Fibroblast of lung (primary cell): Measurements from ENCODE around the gene SLC16A5. TPM values are rescaled to one million over a fixed set of nuclear protein-coding genes. Genes with fewer than 3 reads are reported as not detected.

Experiments
- DNase-seq, 2 donors: peaks; one replicate each; pipeline versions ENCODE4 v3.0.0 to v3.0.0-alpha.2; 2010; ENCODE audit warnings: low read depth in 2 of 2
- H2AFZ ChIP-seq: 2 replicates; pipeline ENCODE4 v1.5.1; 2012; ENCODE audit warnings: low read length, control low read depth, inconsistent platforms
- H3K27ac ChIP-seq: 2 replicates; pipeline ENCODE4 v1.5.1; 2011; ENCODE audit warnings: low read length, control low read depth; ENCODE audit not compliant: insufficient read depth
- H3K27me3 ChIP-seq: 2 replicates; pipeline ENCODE4 v1.5.1; 2011; ENCODE audit warnings: mild to moderate bottlenecking, low read length; ENCODE audit not compliant: control insufficient read depth, insufficient read depth
- H3K36me3 ChIP-seq: 2 replicates; pipeline ENCODE4 v1.5.1; 2011; ENCODE audit warnings: low read length; ENCODE audit not compliant: control insufficient read depth, insufficient read depth
- H3K4me1 ChIP-seq: 2 replicates; pipeline ENCODE4 v1.5.1; 2011; ENCODE audit warnings: low read length; ENCODE audit not compliant: control insufficient read depth, insufficient read depth; ENCODE audit errors: extremely low read depth
- H3K4me2 ChIP-seq: 2 replicates; pipeline ENCODE4 v1.5.1; 2011; ENCODE audit warnings: low read length, control low read depth; ENCODE audit not compliant: insufficient read depth; ENCODE audit errors: extremely low read depth
- H3K4me3 ChIP-seq, 4 experiments: fragments of 200-600 bp in 1 of 4; sonication (generic) in 1 of 4; replicated peaks in 1 of 4; 2 replicates each; pipeline ENCODE4 v1.5.1; 2011 to 2016; ENCODE audit warnings: low read length in 4 of 4, low read depth in 3 of 4, mild to moderate bottlenecking in 3 of 4, control low read depth in 2 of 4, inconsistent platforms in 1 of 4, mixed read lengths in 1 of 4; ENCODE audit not compliant: insufficient read depth in 1 of 4; ENCODE audit errors: control extremely low read depth in 1 of 4
- H3K79me2 ChIP-seq: 2 replicates; pipeline ENCODE4 v1.5.1; 2012; ENCODE audit warnings: mild to moderate bottlenecking, low read length, inconsistent platforms; ENCODE audit not compliant: control insufficient read depth, insufficient read depth
- H3K9ac ChIP-seq: 2 replicates; pipeline ENCODE4 v1.5.1; 2011; ENCODE audit warnings: mild to moderate bottlenecking, low read length, control low read depth; ENCODE audit not compliant: insufficient read depth
- H3K9me3 ChIP-seq: 2 replicates; pipeline ENCODE4 v1.5.1; 2012; ENCODE audit warnings: low read depth, low read length; ENCODE audit not compliant: control insufficient read depth, insufficient read depth
- H4K20me1 ChIP-seq: 2 replicates; pipeline ENCODE4 v1.5.1; 2011; ENCODE audit warnings: low read length; ENCODE audit not compliant: control insufficient read depth, insufficient read depth; ENCODE audit errors: extremely low read depth
- EZH2 ChIP-seq: IDR thresholded peaks from 2 replicates; pipeline ENCODE4 v1.5.1; 2012; ENCODE audit warnings: low read length, control low read depth, mild to moderate bottlenecking; ENCODE audit errors: missing control alignments
- polyA plus RNA-seq, 2 donors: library from polyadenylated mRNA; depleted of rRNA in 1 of 2; stranded (reverse) in 1 of 2; unstranded in 1 of 2; fragments of >200 nt; gene quantifications; 2 replicates each; pipeline ENCODE4 v1.2.1, GENCODE V29; 2011 to 2012; ENCODE audit warnings: missing spikeins in 1 of 2
- total RNA-seq: library from RNA; depleted of rRNA; stranded (reverse); fragments of >200 nt; gene quantifications from 2 replicates; pipeline ENCODE4 v1.2.1, GENCODE V29; 2014
- TF ChIP-seq, protein P1 (sequence below), 2 donors: IDR thresholded peaks in 1 of 2; conservative IDR thresholded peaks in 1 of 2; 1 replicate in 1 of 2; 2 replicates in 1 of 2; pipeline ENCODE4 v1.5.1; 2011 to 2012; ENCODE audit warnings: low read length in 2 of 2, control low read depth in 1 of 2, inconsistent platforms in 1 of 2, low read depth in 1 of 2, mild to moderate bottlenecking in 1 of 2

SLC16A5 gene
- total and polyA plus RNA-seq, 2 donors (not counting 1 experiment from before 2014, with no cell fraction given): 1.5 to 8.4 TPM

DNA sequence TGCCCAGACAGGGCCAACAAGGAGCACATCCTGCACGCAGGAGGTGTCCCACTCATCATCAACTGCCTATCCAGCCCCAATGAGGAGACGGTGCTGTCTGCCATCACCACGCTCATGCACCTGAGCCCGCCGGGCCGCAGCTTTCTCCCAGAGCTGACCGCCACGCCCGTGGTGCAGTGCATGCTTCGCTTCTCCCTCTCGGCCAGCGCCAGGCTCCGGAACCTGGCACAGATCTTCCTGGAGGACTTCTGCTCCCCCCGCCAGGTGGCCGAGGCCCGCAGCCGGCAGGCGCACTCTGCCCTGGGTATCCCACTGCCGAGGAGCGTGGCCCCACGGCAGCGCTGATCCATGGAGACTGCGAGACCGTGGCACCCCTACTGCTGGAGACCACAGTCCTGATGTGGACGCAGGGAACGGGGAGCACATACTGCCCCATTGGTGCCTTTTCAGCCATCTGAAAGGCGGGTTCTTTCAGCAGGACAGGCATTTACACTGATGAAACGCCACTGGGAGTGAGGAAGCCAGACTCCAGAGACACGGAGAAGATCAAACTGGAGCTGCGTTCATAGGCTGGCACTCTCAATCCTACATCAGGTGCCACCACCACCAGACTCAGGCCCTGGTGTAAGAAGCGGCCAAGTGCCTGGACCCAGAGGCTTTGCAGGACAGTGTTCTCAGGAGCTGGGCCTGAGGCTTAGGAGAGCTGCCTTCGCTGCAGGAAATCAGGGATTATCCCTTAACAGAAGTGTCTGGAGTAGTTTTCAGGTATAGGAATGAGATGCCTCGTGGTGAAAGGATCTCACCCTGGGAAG lies 41.1 kb downstream of the SLC16A5 start:
- H3K27ac ChIP-seq: no peak overlapping the region
- no peaks in the 10 kb centered on the region for H3K4me1 ChIP-seq
- no peak overlapping the region for H3K4me3 ChIP-seq
- no peak overlapping the region for H3K9ac ChIP-seq
- H3K79me2 ChIP-seq: no peaks in the 10 kb centered on the region
- H3K9me3 ChIP-seq: no peaks in the 10 kb centered on the region
- H3K27me3 ChIP-seq: no peaks in the 10 kb centered on the region
- H3K4me2 ChIP-seq: no peak overlapping the region
- H4K20me1 ChIP-seq: no peaks in the 10 kb centered on the region
- DNase-seq: no peak
- no peak overlapping the region for H2AFZ ChIP-seq
- H3K36me3 ChIP-seq: peaks cover 12% of the 10 kb centered on the region
- TF ChIP-seq, protein P1, sequence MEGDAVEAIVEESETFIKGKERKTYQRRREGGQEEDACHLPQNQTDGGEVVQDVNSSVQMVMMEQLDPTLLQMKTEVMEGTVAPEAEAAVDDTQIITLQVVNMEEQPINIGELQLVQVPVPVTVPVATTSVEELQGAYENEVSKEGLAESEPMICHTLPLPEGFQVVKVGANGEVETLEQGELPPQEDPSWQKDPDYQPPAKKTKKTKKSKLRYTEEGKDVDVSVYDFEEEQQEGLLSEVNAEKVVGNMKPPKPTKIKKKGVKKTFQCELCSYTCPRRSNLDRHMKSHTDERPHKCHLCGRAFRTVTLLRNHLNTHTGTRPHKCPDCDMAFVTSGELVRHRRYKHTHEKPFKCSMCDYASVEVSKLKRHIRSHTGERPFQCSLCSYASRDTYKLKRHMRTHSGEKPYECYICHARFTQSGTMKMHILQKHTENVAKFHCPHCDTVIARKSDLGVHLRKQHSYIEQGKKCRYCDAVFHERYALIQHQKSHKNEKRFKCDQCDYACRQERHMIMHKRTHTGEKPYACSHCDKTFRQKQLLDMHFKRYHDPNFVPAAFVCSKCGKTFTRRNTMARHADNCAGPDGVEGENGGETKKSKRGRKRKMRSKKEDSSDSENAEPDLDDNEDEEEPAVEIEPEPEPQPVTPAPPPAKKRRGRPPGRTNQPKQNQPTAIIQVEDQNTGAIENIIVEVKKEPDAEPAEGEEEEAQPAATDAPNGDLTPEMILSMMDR (conservative IDR thresholded peaks at IDR 0.05 in 1 of 2, IDR thresholded peaks at IDR 0.05 in 1 of 2; ENCODE audit: low read depth in 1 of 2, low read length in 2 of 2): no peak
- no peak for TF ChIP-seq EZH2

- Histone ChIP-seq H4K20me1 (no peaks in the 10 kb centered on the region), H3K4me1 (no peaks in the 10 kb centered on the region), H3K4me2 (no peak overlapping the region), H2AFZ (no peak overlapping the region), H3K79me2 (no peaks in the 10 kb centered on the region), H3K4me3 (no peak overlapping the region), H3K9me3 (no peaks in the 10 kb centered on the region), H3K36me3 (peaks cover 12% of the 10 kb centered on the region), H3K27ac (no peak overlapping the region), H3K9ac (no peak overlapping the region), H3K27me3 (no peaks in the 10 kb centered on the region)
- no peak for DNase-seq
- TF ChIP-seq EZH2: no peak
These were observed 41.8 kb downstream of the SLC16A5 start for GRCh38 chr17:75129576-75129975.

DNA sequence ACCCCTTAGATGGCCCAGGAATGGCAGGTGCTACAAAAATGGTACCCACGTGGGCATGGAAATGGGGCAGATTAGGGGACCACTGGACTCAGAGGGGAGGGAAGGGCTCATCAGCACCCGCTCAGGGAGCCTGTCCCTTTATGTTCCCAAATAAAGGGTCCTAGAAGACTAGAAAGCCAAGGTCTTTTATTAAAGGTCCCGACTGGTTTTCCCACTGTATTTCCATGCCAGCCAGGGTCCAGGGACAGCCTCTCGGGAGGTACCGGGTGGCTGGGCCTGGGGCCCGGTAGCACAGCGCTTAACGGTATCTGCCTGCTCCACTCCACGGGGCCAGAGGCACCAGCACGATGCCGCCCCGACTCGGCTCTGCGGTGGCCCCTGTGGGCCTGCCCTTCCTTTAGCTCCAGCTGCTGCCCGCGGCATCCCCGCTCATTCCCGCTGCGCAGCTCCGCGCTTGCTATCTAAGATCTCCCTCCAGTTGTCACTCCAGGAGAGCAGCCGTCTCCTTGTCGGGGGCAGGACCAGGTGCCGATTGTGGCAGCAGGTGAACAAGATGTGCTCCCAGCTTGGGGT lies 42.4 kb downstream of the SLC16A5 start:
- no peaks in the 10 kb centered on the region for H3K79me2 ChIP-seq
- peak overlapping the region; percentile 67 to 87 (median 78) for H3K4me3 ChIP-seq
- DNase-seq: no peak
- no peak overlapping the region for H2AFZ ChIP-seq
- no peak overlapping the region for H3K27ac ChIP-seq
- H3K4me2 ChIP-seq: peak overlapping the region; percentile 81
- no peaks in the 10 kb centered on the region for H3K9me3 ChIP-seq
- no peak for TF ChIP-seq EZH2
- TF ChIP-seq, protein P1 (conservative IDR thresholded peaks at IDR 0.05 in 1 of 2, IDR thresholded peaks at IDR 0.05 in 1 of 2; ENCODE audit: low read depth in 1 of 2, low read length in 2 of 2): no peak
- no peaks in the 10 kb centered on the region for H3K4me1 ChIP-seq
- H3K9ac ChIP-seq: no peak overlapping the region
- no peaks in the 10 kb centered on the region for H4K20me1 ChIP-seq
- no peaks in the 10 kb centered on the region for H3K27me3 ChIP-seq
- peaks cover 12% of the 10 kb centered on the region for H3K36me3 ChIP-seq
